GM19099 (cell line): ENCODE results near the gene SPRED3.

Source experiments
- POLR2A ChIP-seq: IDR thresholded peaks from 3 replicates; pipeline ENCODE4 v1.6.1; 2011; ENCODE audit warnings: low read depth; ENCODE audit not compliant: insufficient read length; ENCODE audit errors: extremely low read depth

The SPRED3 gene

DNA sequence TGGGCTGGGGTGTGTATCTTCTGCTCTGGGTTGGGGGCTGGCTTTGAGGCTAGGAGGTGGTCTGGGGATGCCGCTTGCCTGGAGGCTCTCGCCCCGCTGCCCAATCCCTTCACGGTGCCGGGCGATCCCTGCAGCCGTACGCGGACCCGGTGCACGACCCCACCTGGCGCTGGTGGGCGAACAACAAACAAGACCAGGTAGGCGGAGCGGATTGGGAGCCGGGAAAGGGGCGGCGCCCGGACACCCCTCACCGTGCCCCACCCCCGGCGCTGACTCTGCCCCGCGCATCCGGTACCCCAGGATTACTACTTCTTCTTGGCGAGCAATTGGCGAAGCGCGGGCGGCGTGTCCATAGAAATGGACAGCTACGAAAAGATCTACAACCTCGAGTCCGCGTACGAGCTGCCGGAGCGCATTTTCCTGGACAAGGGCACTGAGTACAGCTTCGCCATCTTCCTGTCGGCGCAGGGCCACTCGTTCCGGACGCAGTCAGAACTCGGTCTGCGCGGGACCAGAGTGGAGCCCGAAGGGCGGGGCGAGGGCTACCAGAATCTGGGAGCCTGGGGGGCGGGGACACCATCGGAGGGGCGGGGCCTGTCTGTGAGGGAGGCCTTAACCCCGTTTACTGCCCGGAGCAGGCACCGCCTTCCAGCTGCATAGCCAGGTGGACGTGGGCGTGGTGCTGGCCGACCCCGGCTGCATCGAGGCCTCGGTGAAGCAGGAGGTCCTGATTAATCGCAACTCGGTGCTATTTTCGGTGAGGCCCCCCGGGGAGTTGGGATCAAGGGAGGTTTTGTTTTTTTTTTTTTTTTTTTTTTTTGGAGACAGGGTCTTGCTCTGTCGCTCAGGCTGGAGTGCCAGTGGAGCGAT lies 26.2 kb upstream of the SPRED3 start:
- TF ChIP-seq POLR2A, result no peak

GRCh38 chr19:38367041-38367440 lies 21.5 kb upstream of the SPRED3 start:
- TF ChIP-seq POLR2A, result no peak

DNA sequence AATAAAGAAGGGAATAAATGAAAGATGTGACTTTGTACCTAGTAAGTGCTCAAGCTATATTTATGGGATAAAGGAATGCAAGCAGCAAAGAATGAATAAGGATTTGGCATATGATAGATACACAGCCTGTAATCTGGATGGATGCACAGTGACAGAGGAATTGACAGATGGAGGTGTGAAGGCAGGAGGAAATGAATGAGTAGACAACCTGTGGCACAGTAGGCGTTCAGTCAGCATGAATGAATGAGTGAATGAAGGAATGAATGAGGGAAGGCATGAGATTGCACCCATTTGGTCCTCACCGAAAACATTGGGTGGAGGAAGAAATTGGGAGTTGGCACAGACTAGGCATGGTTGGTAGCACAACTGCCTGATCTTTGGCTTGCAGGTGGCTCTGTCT lies 18.9 kb upstream of the SPRED3 start:
- no peak for TF ChIP-seq POLR2A

DNA sequence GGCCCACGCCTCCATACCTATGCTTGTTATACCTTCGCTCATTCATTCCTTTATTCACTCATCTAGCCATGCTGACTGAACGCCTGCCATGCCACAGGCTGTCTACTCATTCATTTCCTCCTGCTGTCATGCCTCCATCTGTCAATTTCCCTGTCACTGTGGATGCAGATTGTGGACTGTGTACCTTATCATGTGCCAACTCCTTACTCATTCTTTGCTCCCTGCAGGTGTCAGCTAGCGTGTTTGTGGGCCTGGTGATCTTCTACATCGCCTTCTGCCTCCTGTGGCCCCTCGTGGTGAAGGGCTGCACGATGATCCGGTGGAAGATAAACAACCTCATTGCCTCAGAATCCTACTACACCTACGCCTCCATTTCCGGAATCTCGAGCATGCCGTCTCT lies 18.2 kb upstream of the SPRED3 start:
- no peak for TF ChIP-seq POLR2A

DNA sequence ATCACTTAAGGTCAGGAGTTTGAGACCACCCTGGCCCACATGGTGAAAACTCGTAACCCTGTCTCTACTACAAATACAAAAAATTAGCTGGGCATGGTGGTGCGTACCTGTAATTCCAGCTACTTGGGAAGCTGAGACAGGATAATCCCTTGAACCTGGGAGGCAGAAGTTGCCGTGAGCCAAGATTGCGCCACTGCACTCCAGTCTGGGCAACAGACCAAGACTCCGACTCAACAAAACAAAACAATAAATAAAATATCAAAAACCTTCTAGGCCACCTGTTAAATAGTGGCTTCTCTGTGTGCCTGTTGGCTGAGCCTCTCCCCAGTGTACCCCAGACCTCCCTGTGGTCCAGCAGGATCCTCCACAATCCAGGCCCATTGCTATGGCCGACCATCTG lies 17.4 kb upstream of the SPRED3 start:
- TF ChIP-seq POLR2A, result no peak

- no peak for TF ChIP-seq POLR2A
These were observed 14.6 kb upstream of the SPRED3 start for GRCh38 chr19:38373907-38374331.

DNA sequence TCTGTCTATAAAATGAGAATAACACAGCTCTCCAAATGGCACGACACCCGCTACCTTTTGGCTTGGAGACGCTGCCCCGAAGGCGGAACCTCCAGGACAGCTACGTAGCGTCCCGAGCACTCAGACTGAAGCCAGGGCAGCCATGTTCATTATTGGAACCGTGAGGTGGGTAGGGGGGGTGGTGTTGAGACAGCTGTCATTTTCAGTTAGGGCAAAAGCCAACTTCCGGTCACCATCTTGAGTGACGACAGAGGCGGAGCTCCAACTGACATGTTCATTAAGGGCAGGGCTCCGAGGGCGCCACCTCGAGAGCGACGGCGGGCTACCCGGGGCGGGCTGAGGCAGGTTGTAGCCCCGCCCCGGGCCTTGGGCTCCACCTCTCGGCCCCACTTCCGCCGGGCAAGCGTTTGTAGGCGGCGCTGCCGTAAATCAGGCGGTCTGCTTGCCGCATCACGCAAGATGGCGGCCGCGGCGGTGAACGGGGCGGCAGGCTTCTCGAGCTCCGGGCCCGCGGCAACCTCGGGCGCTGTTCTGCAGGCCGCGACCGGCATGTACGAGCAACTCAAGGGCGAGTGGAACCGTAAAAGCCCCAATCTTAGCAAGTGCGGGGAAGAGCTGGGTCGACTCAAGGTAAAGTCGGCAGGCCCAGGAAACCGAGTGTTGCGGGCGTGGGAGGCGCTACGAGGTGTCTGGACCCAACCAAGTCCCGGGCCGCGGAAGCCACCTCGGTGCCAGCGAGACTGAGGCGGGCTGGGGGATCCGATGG lies 14.0 kb upstream of the SPRED3 start, which contains the start of gene PSMD8:
Gene PSMD8 (plus strand): TSS at position 240 of the 766 bp plus-strand sequence. CDS start 31 bp downstream, at position 271.
- peak; percentile 98 for TF ChIP-seq POLR2A

- TF ChIP-seq POLR2A, result no peak
These were observed 13.4 kb upstream of the SPRED3 start for GRCh38 chr19:38375098-38375493.

DNA sequence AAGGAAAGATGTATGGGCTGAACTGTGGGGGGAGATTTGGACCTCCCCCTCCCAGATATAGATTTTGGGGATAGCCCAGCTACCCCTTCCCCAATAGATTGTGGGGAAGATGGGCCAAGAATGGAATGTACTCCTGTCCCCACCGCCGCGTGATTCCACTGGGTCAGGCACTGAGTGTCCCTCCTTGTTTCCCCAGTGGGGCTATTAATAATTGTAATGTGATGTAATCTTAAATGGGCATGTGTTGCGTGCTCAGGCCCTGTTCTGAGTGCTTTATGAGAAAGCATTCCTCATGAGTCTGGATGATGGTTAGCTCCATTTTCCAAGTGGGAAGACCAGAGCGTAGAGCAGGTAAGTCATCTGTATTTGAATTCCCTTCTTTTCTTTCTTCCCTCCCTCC lies 12.7 kb upstream of the SPRED3 start:
- TF ChIP-seq POLR2A, result no peak

GRCh38 chr19:38376576-38376975 lies 11.9 kb upstream of the SPRED3 start:
- TF ChIP-seq POLR2A, result no peak

GRCh38 chr19:38377052-38377451 lies 11.4 kb upstream of the SPRED3 start:
- TF ChIP-seq POLR2A, result no peak

DNA sequence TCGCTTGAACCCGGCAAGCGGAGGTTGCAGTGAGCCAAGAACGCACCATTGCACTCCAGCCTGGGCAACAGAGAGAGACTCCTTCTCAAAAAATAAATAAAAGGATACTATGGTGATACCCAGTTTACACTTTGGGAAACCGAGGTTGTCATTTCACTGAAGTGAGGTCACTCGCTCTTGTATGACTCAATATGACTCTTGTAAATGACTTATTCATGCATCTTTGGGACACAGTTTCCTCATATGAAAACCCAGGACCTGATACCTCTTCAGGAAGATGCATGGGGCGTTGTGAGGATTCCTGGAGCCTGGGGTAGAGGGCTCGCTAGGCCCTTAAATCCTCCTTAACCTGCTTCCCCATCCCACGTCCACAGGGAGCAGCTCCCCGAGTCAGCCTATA lies 9.6 kb upstream of the SPRED3 start:
- TF ChIP-seq POLR2A, result no peak

- no peak for TF ChIP-seq POLR2A
These were observed 7.4 kb upstream of the SPRED3 start for GRCh38 chr19:38381138-38381537.

GRCh38 chr19:38383184-38383583 lies 5.3 kb upstream of the SPRED3 start:
- TF ChIP-seq POLR2A, result no peak

DNA sequence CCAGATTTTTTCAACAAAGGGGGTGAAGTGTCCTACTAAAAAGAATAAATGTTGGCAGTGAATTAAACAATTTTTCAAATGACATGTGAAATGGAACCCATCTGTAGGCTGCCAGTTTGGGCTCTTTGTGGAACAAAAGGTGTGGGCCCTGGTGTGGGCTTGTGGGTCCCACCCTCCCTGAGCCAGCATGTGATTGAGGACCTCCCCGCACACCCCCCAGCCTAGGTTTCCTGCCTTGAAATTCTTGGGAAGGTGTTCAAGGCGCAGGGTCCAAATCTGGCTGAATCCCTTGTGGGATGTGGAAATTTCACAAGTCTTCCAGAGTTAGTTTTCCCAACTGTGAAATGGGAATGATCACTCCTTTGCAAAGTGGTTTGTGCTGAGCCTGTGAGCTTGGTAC lies 4.8 kb upstream of the SPRED3 start:
- no peak for TF ChIP-seq POLR2A

GRCh38 chr19:38384209-38385027 lies 4.1 kb upstream of the SPRED3 start:
- no peak for TF ChIP-seq POLR2A
